Caki2 (cell line): Measurements from ENCODE around the gene SMAD6. TPM values are rescaled to one million over a fixed set of nuclear protein-coding genes. Genes with fewer than 3 reads are reported as not detected.
"Not testable (repeated sequence)": the region's sequence is repeated elsewhere in the genome, so short reads cannot be mapped to it uniquely, and the experiment has no call there.

Source experiments
- DNase-seq: peaks from one replicate; pipeline ENCODE4 v3.0.0-alpha.2; 2015; ENCODE audit warnings: low read depth
- in situ Hi-C: cut with HindIII; loops from 2 replicates; pipeline ENCODE4 v1.10.0; 2016; ENCODE audit warnings: low sequenced_read_pairs, low pct_unique_long_range_greater_than_20kb, mixed read lengths
- total RNA-seq: library from RNA; depleted of rRNA; stranded (reverse); fragments of >200 nt; shearing (Covaris generic); gene quantifications from 2 replicates; pipeline ENCODE4 v1.2.3, GENCODE V29; 2014; ENCODE audit warnings: low replicate concordance

The SMAD6 gene
- total RNA-seq, 1 experiment from 2014 or later, result 64.5 TPM

DNA sequence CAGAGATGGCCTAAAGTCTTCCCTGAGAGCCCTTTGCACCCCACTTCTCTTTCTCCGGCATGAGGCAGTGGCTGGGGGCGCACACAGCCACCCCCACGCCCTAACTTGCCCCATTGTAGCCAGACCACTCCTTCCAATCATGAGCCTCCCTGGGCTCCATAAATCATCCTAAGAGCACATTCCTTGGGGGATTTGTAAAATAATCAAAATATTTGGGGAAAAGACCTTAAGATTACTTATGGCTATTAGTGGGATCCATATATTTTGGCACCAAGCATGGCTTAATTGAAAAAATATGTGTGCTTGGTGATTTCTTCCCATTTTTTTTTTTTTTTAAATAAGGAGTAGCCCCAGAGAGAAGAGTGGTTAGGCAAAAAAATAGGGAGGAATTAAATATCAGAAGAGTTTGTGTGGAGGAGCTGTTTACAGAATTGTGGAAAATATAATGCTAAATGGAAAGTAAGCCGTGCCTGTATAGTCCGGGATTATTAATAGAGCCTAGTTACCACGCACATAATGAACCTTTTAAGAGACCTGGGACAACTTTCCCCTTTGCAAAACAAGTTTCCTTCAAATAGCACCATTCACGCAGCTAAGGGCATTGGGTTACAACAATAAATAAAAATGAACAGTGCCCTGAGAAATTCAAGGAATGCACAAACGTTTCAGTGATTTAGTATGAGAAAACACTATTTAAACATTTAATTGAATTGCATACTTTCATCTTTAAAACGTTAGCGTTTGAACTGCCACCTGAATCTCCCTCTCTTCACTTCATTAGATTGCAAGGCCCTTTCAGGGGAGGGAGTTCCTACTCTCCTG, 46.1 kb downstream of the SMAD6 start:
- DNase-seq, result peak; percentile 90

GRCh38 chr15:66748708-66749035, 46.6 kb downstream of the SMAD6 start:
- in situ Hi-C loops, result no loop called here
- no peak for DNase-seq

More for the DNA sequence above, 46.1 kb downstream of the SMAD6 start:
- in situ Hi-C loops, result no loop called here

DNA sequence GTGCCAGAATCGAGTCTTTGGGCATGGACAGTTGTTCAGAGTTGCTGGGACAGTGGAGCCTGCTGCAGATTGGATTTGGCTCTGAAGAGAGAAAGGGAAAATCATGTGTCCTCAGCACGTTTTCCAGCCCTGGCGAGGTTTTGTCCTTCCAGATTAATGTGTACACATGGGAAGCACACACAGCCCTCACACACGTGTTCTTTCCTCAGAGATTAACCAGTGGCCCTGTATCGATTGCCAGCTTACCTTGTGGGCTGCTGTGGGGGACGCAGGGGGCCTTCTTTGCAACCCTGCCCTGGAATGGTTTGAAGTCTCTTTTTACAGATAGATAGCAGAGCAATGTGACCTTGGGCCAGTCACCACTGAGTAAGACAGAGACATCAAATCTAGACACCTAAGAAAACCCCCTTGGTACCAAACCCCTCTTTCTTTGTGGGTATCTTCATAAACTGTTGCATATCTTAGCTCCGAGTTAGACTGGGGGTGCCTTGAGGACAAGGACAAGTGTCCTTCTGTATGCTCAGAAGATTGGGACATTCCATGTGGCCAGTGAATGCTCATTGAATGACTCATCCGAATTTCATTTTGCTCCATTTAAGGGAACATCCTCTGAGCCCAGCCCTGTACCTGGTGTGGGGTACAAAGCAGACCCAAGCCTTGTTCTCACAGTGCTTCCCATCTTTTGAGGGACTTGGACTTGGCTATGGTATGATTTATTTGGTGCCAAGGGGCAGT, 48.0 kb downstream of the SMAD6 start:
- no peak for DNase-seq
- in situ Hi-C loops, result no loop called here

GRCh38 chr15:66750609-66751008, 48.6 kb downstream of the SMAD6 start:
- DNase-seq, result no peak
- in situ Hi-C loops, result no loop called here

DNA sequence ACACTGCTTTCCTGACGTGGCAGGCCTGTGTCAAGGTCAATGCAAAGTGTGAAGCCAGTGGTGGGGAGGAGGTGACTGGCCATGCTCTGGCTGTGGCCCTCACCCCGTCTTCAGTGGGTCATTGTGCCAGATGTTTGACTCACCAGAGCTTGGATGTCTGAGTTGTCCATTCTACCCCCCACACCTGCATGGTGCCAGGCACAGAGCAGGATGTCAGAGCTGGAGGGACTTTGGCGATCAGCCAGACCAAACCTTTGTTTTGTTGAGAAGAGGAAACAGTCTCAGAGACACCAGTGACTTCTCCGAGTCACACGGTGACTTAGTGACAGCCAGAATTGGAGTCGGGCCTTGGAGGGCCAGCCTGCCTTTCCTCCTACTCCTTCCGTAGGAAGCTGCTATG, 49.5 kb downstream of the SMAD6 start:
- peak; percentile 90 for DNase-seq
- in situ Hi-C loops, result no loop called here

- DNase-seq, result no peak
- in situ Hi-C loops, result no loop called here
These were observed 50.0 kb downstream of the SMAD6 start for GRCh38 chr15:66752078-66752477.

DNA sequence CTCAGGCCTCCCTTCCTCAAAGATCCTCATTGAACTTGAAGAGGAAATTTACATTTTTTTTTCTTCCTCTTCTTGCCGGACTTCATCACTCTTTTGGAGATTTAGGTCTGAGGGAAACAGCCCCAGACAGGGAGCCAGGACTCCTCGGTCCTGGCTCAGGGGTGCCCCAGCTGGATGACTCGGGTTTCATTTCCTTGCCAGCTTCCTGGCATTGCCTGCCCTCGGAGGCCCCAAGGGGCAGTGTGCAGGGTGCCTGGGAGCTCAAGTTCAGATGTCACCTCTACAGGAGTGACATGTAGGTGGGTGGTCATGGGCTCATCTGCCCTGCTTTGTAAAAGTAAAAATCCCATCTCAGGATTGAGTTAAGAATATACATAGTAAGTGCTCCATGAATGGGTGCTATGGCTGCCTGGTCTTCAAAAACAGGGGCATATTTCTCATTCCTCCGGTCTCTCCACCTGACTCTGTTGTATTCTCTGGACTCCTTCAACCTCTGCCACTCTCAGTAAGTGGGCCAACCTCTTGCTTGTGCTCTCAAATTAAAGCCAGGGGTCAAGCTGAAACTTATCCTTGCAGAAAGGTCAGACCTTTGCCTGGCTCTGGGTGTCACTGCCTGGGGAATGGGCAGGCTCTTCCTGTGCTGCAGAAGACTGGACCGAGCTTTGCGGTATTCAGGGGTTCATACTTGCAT, 51.8 kb downstream of the SMAD6 start:
- DNase-seq, result no peak
- in situ Hi-C loops, result no loop called here

- in situ Hi-C loops, result no loop called here
- no peak for DNase-seq
These were observed 52.8 kb downstream of the SMAD6 start for GRCh38 chr15:66754789-66755188.

DNA sequence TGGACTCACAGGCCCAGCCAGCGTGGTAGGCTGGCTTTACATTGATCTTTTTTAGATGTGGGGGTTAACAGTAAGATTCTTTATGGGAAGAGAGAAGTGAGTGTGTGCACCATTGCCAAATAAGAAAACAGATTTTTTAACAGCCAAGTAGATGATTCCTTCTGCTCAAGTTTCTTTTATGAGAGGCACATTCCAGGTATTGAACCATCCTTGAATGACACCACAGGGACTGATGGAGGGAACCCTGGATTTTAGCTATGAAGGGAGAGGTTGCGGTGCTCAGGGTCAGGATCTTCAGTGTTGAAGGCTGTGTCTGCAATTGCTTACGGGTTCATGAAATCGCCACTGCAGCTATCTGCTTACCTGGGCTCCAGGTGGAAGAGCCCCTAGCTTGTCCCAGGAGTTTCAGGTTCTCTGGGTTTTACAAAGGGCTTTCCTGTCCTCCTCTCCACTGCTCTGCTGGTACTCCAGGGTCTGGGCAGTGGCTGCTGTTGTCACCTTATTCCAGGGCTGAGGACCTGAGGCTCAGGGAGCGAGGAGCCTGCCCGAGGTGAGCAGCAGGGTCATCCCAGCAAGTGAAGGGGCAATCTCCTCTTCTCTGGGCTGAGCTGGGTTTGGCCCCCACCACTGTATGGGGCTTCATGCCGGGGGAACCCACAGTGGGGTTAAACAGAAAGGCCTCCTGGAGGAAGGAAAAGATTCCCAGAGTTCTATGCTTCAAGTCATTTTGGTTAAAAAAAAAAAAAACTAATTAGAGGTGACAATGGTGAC, 53.4 kb downstream of the SMAD6 start:
- in situ Hi-C loops, result no loop called here

DNA sequence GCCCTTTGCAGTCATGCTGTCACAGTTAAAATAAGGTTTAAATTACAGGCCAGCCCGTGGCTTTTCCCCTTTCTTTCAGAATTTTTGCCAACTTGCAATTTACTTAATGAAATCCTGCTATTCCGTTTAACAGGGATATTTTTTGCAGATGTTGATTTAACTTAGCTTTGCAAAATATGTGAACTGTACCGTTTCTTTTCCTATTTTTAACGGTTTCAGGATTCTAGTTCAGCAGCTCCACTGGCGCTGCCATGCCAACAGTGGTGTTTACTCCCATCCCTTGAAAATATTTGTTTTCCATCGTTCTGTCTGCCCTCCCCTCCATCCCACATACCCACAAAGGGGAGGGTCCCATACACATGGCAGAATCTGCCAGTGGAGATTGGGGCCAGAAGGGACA, 54.3 kb downstream of the SMAD6 start:
- in situ Hi-C loops, result no loop called here

More for the DNA sequence above, 53.4 kb downstream of the SMAD6 start:
- DNase-seq, result no peak

GRCh38 chr15:66757030-66757429, 55.0 kb downstream of the SMAD6 start:
- in situ Hi-C loops, result no loop called here
- DNase-seq, result no peak

More for the DNA sequence above, 54.3 kb downstream of the SMAD6 start:
- DNase-seq, result no peak

DNA sequence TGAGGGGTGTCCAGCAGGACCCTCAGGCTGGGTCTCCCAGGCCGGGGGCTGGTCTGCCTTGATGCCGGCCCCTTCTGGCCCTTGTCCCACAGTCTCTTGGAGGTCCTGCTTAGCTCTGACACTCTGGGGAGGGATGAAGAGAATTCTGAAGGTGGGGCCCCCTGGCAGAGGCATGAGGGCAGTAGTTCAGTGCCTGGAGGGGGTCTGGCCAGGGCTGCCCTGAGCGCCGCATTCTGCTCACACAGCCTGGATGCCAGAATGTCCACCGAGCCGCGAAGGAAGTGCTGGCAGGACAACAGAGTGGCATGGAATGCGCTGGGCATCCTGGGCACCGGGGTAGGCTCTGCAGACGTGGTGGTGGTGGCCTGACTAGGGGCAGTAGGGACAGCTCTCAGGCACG, 55.5 kb downstream of the SMAD6 start:
- no peak for DNase-seq
- in situ Hi-C loops, result no loop called here

GRCh38 chr15:66758217-66758616, 56.2 kb downstream of the SMAD6 start:
- in situ Hi-C loops, result not testable (repeated sequence)

DNA sequence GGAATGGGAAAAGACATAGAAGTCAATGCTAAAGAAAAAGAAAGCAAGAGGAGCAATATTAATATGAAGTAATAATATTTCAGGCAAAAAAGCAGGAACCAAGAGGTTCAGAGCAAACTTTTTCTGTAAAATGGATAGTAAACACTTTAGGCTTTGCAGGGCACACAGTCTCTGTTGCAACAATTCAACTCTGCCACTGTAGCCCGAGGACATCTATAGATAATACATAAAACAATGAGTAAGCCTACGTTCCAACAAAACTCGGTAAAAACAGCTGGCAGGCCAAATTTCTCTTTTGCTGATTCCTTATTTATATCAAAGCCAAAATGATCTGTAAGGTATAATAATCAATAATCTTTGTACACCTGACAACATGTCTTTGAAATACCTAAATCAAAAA, 56.8 kb downstream of the SMAD6 start:
- in situ Hi-C loops, result no loop called here
- no peak for DNase-seq

More at GRCh38 chr15:66758217-66758616, 56.2 kb downstream of the SMAD6 start:
- not testable (repeated sequence) for DNase-seq

DNA sequence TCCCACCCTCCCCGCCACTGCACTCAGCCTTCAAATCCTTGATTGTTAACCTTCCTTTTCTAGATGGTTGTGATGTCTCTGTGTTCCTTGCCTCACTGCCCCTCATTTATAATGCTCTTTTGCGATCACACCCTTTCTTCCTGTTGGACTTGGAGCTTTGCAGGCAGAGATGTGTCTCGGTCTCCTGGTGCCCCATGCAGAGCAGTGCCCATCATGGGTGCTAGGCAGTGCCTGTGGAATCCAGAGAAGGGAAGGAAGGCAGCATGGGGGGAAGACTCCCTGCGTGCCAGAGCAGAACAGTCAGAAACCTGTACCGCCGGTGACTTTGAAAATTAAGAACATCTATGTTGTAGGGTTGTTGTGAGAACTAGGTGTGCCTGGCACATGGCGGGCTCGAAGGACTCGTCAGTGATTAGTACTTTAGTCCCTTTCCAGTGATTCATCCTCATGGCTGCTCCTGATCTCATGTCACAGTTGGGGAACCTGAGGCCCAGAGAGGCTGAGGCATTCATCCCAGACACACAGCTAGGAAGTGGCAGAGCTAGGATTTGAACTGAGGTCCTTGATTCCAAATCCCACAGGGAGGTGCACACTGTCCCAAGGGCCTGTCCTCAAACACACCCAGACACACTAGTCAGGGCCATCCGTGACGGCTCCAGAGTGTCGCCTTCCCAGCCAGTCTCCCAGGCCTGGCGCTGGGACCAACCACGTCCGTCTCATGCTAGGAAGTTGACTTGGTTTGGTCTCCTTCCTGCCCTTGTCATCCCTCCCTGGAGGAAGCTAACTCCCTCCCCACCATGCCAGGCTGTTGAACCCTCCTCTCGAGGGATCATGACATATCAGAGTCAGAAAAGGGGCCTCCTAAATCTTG, 58.3 kb downstream of the SMAD6 start:
- DNase-seq, result no peak
- in situ Hi-C loops, result no loop called here

DNA sequence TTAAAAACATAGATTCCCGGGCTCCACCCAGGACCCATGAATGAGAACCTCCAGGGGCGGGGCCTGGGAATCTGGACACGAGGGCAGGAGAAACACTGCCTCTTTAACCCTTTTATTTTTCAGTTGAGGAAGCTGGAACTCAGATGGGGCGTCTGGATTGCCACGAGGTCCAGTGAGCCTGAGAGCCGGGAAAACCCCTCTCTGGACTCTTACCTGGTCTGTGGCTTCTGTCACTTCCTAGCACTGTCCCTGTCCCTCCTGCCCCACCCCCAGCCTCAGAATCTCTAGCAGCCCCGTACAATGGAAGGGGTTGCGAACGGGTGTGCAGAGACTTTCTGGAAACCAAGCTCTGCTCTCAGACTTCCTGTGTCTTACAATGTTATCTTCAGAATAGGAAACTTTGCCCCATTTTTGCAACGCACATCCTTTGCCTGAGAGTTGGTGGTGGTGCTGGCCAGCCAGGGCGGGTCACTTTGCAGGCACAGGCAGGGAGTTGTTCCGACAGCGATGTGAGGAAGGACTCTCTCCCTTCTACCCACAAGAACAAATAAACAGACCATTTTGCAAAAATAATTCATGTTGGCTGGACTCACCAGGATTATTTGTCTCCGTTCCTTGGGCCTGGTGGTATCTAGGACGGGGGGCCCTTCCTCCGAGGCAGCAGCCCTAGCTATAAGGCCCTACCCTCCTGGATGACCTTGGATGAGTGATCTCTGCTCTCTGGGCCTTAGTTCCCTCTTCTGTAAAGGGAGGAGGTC, 59.1 kb downstream of the SMAD6 start:
- peak; percentile 46 for DNase-seq
- in situ Hi-C loops, result no loop called here
